Suprapubic skin (tissue), 4 donors: ENCODE measurements around the gene LIPN.

Experiments
- CTCF ChIP-seq, 2 donors: fragments of 200-600 bp in 1 of 2; fragments of 450-650 bp in 1 of 2; sonication (generic) in 1 of 2; IDR thresholded peaks; one replicate each; pipeline ENCODE4 v1.5.1; 2016 to 2019; ENCODE audit warnings: antibody characterized with exemption in 2 of 2, mild to moderate bottlenecking in 1 of 2, moderate library complexity in 1 of 2
- EP300 ChIP-seq: sonication (generic); formaldehyde crosslinking; IDR thresholded peaks from one replicate; pipeline ENCODE4 v1.6.1; 2017; ENCODE audit warnings: antibody characterized with exemption
- POLR2A ChIP-seq, 2 donors: fragments of 450-650 bp; IDR thresholded peaks; one replicate each; pipeline ENCODE4 v1.6.1; 2017; ENCODE audit warnings: antibody characterized with exemption in 2 of 2, mild to moderate bottlenecking in 2 of 2, moderate library complexity in 2 of 2
- POLR2AphosphoS5 ChIP-seq, 3 donors: sonication (generic); formaldehyde crosslinking; IDR thresholded peaks; one replicate each; pipeline ENCODE4 v1.6.1; 2017; ENCODE audit warnings: antibody characterized with exemption in 3 of 3

GRCh38 chr10:88763441-88763840 lies 3.6 kb downstream of the LIPN start:
- no peak for TF ChIP-seq POLR2A (IDR thresholded peaks at IDR 0.05)
- no peak for TF ChIP-seq CTCF (IDR thresholded peaks at IDR 0.05)
- TF ChIP-seq POLR2AphosphoS5 (IDR thresholded peaks at IDR 0.05): no peak
- TF ChIP-seq EP300: no peak
